ENCODE data around the gene EVL.
"Not testable (repeated sequence)": the region's sequence is repeated elsewhere in the genome, so short reads cannot be mapped to it uniquely, and the experiment has no call there.

EVL gene

DNA sequence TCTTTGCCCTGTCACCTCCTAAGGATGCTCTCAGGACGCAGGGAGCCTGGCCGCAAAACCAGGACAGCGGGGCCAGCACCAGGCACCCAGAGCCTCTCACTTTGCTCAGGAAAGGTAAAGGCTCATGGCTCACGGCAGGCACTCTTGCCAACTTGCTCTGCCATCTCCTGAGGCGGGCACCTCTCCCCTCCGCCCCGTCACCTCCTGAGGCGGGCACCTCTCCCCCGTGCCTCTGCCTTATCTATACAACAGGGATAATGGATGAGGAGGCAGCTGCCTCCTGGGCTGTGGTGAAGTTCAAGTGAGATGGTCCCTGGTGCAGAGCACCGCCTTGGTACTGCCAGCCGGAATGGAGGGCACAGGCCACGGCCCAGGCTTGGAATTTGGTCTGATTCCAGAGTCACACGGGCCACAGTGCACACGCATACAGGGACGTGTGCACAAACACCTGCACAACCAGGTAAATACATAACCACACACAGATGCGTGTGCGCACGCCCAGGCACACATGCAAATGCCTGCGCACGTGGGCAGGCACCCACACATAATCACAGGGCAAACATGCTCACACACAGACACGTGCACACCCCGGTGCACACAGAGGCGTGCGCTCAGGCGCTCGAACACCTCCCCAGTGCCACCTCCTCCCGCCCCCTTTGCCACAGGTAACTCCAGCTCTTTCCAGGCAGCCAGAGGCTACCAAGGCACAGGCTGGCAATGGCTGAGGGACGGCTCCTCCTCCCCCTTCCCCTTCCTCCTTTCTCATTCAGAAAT, 82.7 kb downstream of the EVL start:
- DNase-seq (ENCODE audit: low spot score) = no peak

- no peak for DNase-seq (ENCODE audit: low spot score)
These were observed 83.9 kb downstream of the EVL start for GRCh38 chr14:100148837-100149731.

- DNase-seq (ENCODE audit: low spot score) = no peak
These were observed 84.8 kb downstream of the EVL start for GRCh38 chr14:100149851-100150611.

DNA sequence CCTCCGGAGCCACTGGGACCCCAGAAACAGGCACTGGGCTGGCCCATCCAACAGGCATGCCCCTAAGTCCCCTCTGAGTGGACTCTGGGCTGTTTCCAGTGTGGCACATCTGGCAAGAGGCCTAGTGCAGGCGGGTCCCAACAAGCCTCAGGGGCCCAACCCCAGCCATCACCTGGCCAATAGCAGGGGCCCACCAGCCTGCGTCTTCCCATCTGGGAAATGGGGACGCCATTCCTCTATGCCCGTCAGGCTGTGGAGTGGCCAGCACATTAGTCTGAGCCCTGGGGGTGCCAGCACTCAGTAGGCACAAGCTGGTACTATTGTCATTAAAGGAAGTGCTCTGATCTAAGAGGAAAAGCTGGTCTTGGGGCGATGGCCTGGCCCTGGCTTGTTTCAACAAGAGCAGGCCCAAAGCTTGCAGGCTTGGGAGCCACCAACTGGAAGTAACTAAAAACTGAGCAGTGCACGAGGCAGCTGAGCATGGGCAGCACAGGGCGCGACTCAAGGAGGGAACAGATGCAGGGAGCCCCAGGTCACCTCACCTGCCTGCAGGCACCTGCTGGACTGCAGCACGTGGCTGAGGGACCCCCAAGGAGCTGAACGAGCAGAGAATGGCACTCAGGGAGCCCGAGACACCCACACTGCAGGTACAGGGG, 85.8 kb downstream of the EVL start:
- no peak for DNase-seq (ENCODE audit: low spot score)

DNA sequence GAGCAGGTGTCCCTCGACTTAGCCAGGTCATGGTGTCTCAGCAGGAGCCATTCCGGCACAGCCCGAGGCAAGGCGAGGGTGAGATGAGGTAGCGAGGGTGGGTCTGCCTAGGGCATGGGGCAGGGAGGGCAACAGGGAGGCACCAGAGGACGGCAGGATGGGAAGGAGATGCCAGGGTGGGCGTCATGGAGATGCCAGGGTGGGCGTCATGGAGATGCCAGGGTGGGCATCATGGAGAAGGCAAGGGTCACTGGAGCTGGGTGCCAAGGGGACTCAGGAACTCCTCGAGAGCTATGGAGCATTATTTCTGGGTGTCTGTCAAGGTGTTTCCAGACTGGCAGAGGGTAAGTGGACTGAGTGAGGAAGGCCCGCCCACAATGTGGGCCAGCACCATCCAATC, 86.9 kb downstream of the EVL start:
- no peak for DNase-seq (ENCODE audit: low spot score)

- DNase-seq (ENCODE audit: low spot score) = no peak
These were observed 88.3 kb downstream of the EVL start for GRCh38 chr14:100153560-100153959.

DNA sequence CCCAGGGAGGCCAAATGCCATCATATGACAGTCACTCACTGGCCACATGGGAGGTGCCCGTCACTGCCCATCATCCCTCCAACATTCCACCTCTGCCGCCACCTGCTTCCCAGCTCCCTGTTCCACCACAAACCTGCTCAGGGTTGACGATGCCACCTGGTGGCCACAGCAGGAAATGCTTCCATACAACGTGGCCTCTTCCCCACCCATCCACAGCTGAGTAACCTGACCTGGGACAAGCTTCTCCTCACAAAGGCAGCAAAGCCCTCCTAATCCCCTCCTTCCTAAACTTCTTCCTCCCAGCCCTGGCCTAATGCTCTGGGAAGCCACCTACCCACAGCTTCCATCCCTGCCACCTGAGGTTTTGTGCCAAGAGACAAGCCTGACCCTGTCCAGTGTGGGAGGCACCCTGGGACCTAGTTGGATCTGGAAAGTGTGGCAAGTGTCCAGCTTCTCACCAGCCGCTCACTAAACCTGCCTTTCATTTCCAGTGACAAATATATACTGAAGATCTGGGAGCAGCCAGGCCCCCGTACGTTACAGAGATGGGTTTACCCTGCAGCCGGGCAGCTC, 89.9 kb downstream of the EVL start:
- no peak for DNase-seq (ENCODE audit: low spot score)

DNA sequence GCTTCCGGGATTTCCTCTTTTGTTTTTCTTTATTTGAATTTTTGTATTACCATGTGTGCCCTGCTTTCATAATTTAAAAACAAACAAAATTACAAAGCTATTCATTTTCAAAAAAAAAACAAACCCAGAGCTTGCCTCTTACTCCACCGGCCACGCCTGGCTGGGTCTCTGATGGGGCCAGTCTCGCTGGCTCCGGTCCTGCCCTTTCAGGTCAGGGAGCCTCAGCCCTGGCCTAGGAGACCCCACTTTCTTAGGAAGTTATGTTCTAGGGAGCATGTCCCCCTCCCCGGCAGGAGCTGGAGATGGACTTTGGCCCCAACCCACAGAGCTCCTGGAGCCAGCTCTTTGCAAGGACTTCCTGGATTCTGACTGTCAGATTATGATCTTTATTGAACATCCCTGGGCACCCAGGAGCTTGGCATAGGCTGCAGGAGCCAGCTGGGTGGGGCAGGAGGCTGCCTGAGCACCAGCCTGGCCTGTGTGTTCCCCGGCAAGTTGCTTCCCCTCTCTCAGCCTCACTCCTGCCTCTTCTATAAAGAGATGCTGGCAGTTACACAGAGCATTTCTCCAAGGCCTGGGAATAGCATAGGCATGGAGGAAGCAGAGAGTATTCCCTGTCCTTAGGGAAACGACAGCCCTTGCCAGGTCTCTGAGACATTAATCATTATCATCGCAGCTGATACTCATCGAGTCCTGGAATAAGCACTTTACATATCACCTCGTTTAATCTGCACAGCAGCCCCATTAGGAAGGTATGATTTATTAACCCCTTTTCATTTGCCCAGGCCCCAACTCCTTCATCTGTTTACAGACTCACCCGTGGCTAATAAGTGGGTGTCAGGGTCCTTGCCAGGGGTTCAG, 90.8 kb downstream of the EVL start:
- DNase-seq (ENCODE audit: low spot score) = no peak

- no peak for DNase-seq (ENCODE audit: low spot score)
These were observed 91.6 kb downstream of the EVL start for GRCh38 chr14:100156776-100157175.

DNA sequence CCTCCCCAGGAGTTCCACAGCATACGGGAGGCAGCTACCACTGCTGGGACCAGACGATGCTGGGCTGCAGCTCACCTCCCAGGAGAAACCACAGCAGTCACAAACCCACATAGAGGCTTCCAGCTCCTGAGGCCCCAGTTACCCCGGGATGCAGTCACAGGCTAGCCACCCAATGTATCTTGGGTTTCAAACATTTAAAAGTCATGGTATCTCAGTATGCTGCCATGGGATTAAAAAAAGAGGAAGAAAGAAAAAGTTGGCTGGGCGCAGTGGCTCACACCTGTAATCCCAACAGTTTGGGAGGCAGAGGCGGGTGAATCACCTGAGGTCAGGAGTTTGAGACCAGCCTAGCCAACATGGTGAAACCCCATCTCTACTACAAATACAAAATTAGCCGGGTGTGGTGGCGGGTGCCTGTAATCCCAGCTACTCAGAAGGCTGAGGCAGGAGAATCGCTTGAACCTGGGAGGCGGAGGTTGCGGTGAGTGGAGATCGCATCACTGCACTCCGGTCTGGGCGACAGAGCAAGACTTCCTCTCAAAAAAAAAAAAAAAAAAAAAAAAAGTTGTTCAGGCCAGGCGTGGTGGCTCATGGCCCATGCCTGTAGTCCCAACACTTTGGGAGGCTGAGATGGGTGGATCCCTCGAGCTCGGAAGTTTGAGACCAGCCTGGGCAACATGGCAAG, 92.5 kb downstream of the EVL start:
- not testable (repeated sequence) for DNase-seq (ENCODE audit: low spot score)

GRCh38 chr14:100158566-100159093, 93.4 kb downstream of the EVL start:
- DNase-seq (ENCODE audit: low spot score) = no peak

DNA sequence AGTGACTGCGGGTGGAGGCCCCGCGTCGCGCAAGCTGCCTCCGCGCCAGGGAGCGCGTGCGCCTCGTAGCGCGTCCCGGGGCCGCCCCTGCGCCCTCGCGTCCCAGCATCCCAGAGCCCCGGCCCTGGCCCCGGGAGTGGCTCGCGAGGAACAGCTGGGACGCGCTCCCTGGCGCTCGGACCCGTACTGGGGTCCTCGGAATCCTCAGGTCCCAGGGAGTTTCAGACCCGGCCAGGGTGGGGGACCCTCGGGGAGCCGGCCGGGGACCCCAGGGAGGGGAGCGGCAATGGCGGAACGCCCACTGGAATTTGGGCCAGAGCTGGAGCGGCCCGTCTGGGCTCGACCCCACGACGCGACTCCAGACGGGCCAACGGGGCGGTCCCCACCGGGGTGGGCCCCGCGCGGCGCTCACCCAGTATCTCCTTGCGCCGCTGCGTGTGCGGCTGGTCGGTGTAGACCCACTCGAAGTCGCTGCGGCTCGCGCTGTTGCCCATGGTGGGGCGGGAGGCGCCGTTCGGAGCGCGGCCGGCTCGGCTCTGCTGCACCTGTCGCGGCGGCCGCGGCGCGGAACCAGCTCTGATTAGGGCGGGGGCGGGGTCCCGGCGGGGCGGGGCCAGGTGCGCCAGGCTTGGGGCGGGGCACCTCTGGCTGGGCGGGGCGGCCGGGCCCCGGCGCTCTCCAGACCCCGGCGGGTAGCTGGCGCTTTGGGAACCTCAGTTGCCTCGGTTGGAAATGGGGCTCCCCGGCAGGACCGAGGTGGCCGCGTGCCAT, 94.1 kb downstream of the EVL start, which contains the start of gene DEGS2:
Gene DEGS2, minus strand, starts transcription at position 552 of the 771 bp plus-strand sequence. Its CDS starts 58 bp downstream, at position 494.
- DNase-seq (ENCODE audit: low spot score) = no peak

GRCh38 chr14:100159865-100160533, 94.8 kb downstream of the EVL start:
- no peak for DNase-seq (ENCODE audit: low spot score)

- no peak for DNase-seq (ENCODE audit: low spot score)
These were observed 95.3 kb downstream of the EVL start for GRCh38 chr14:100160534-100160916.

DNA sequence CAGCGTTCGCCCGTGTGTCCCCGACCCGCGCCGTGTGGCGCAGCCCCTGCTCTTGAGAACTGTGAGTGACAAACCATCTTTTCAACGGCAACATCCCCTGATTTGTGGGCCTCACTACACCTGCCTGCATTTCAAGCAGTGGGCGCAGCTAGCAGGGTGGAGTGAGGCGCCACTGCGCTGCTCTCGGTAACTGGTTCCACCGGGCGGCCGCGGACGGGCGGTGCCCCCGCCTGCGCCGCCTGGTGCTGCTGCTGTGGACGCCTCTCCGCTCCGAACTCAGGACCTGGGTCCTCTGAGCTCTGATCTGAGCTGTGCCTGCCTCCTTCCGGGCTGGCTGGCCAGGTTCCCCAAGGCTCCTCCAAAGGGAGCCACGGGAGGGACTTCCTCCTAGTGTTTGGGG, 100.2 kb downstream of the EVL start:
- DNase-seq (ENCODE audit: low spot score) = no peak

DNA sequence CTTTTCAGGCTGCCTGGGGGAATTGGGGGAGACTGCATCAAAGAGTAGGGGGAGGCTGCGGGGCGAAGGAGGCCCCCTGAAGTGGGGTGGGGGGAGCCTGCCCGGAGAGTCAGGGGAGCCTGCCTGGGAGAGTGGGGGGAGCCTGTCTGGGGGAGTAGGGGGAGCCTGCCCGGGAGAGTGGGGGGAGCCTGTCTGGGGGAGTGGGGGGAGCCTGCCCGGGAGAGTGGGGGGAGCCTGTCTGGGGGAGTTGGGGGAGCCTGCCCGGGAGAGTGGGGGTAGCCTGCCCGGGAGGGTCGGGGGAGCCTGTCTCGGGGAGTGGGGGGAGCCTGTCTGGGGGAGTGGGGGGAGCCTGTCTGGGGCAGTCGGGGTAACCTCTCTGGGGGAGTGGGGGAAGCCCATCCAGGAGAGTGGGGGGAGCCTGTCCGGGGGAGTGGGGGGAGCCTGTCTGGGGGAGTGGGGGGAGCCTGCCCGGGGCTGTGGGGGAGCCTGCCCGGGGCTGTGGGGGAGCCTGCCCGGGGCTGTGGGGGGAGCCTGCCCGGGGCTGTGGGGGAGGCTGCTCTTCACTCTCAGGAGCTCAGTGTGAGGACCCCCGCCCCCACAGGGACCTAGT, 100.7 kb downstream of the EVL start:
- DNase-seq (ENCODE audit: low spot score) = no peak

DNA sequence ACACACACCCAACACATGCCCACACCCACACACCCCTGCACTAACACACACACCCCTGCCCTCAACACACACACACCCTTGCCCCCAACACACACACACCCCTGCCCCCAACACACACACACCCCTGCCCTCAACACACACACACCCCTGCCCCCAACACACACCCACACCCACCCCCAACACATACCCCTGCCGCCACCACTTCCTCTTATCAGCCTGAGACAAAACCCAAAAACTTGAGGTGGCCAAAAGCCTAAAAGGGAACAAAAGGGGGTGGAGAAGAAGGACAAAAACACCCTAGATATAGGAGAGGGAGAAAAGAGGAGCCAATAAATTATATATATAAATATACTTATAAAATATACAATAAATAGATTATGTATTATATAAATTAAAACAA, 103.3 kb downstream of the EVL start:
- no peak for DNase-seq (ENCODE audit: low spot score)

- DNase-seq (ENCODE audit: low spot score) = no peak
These were observed 105.7 kb downstream of the EVL start for GRCh38 chr14:100170880-100171279.
